ENCODE results near the gene TOX3. TPM values are rescaled to one million over a fixed set of nuclear protein-coding genes. Genes with fewer than 3 reads are reported as not detected.
A peak's percentile ranks its signal among the peaks of the same experiment; 100 is the strongest.

Gene TOX3
- total and polyA plus RNA-seq, 8 donors: 2.8 to 6.0 (median 4.9) TPM

- Histone ChIP-seq H3K4me1 (no peaks in the 10 kb centered on the region), H3K27me3 (no peaks in the 10 kb centered on the region), H3K27ac (no peak overlapping the region), H3K4me3 (no peak overlapping the region), H3K9me3 (no peaks in the 10 kb centered on the region), H3K36me3 (no peaks in the 10 kb centered on the region)
- TF ChIP-seq CTCF (IDR thresholded peaks at IDR 0.05): no peak
- intact Hi-C loops (cut with DNase I): no loop called here
- no peak for ATAC-seq
- DNase-seq: no peak
Observed at GRCh38 chr16:52518884-52519283, 28.1 kb downstream of the TOX3 start.

DNA sequence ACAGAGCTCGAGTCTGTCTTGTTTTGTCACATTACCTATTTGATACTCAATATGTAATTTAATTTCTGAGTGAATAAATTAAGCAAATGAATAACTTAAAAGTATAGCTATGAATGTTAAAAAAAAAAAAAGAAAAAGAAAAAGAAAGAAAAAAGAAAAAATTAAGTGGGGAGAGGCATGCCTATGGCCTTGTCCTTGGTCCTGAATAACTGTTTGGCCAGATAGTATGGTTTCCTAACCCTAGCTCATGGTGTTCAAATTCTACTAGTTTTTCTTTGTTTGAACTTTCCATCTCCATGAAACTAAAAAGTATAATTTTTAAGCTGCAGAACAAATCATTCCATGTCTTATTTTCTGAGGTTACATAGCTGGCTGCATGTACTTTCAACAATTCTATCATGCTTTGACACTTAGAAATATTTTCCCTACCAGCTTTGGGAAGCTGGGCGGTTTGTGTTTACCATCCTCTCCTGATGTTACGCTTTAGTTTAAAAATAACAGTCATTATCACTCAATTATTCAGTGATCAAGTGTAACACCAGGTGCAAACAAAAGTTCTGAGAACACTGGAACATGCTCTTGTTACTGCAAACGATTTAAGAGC lies 31.8 kb downstream of the TOX3 start:
- intact Hi-C loops (cut with DNase I): no loop called here
- no peaks in the 10 kb centered on the region for H3K9me3 ChIP-seq
- H3K27ac ChIP-seq: no peak overlapping the region
- TF ChIP-seq CTCF (IDR thresholded peaks at IDR 0.05): no peak
- no peaks in the 10 kb centered on the region for H3K27me3 ChIP-seq
- H3K4me3 ChIP-seq: no peak overlapping the region
- no peaks in the 10 kb centered on the region for H3K4me1 ChIP-seq
- DNase-seq (peak in 1 of 4 donors; percentile 28), ATAC-seq (no peak)
- H3K36me3 ChIP-seq: no peaks in the 10 kb centered on the region

DNA sequence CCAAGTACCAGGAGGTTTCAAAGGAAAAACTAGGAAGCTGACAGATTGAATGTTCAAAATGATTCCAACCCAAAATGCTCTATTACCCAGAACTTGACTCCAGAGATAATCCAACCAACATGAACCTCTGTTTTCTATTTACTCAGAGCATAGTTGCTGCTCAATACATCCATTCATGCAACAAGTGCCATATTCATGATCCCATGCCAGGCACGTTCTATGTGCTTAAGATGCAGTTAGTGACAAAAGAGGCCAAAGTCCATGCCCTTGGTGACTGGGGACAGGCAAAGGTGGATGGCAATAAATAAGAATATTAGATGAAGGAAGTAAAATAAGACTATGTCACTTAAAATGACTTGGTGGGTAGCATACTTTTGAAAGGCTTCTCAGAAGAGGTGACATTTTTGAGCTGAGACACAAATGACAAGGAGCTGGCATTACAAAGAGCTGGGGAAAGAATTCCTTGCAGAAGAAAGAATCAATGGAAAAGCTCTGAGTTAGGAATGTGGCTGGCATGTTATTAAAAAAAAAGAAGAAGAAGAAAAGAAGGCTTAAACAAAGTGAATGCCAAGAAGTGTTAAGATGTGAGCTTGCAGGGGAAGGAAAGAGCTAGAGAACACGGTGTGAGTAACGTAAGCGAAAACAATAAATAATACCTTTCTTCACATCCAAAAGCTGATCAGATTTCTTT lies 34.5 kb downstream of the TOX3 start:
- no peak overlapping the region for H3K27ac ChIP-seq
- H3K4me3 ChIP-seq: no peak overlapping the region
- intact Hi-C loops (cut with DNase I): no loop called here
- ATAC-seq: no peak
- DNase-seq: no peak
- no peaks in the 10 kb centered on the region for H3K9me3 ChIP-seq
- no peaks in the 10 kb centered on the region for H3K4me1 ChIP-seq
- no peaks in the 10 kb centered on the region for H3K27me3 ChIP-seq
- TF ChIP-seq CTCF (IDR thresholded peaks at IDR 0.05): no peak
- H3K36me3 ChIP-seq: no peaks in the 10 kb centered on the region

DNA sequence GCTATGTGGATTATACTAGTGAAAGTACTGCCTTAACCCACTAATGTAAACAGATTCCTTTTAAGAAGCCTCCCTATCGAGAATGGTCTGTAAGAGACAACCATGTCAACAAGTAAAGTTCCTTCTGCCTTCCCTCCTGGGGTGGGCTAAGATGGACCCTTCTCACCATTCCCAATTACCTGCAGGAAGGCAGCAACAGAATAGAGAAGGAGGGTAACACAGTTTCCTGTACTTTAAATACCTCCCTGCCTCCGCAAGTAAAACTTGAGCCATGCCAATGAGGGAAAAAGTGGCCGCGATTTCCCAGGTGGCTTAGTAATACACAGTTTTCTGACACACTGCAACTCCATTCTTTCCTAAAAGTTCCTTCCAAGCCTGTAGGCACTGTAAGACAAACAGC lies 45.2 kb downstream of the TOX3 start:
- DNase-seq: no peak
- Histone ChIP-seq H3K27ac (no peak overlapping the region), H3K4me3 (no peak overlapping the region), H3K4me1 (no peaks in the 10 kb centered on the region), H3K27me3 (no peaks in the 10 kb centered on the region), H3K36me3 (no peaks in the 10 kb centered on the region), H3K9me3 (no peaks in the 10 kb centered on the region)
- intact Hi-C loops (cut with DNase I): no loop called here
- TF ChIP-seq CTCF (IDR thresholded peaks at IDR 0.05): no peak
- ATAC-seq: no peak

GRCh38 chr16:52500963-52501362 lies 46.0 kb downstream of the TOX3 start:
- intact Hi-C loops (cut with DNase I): no loop called here
- H3K36me3 ChIP-seq: no peaks in the 10 kb centered on the region
- no peaks in the 10 kb centered on the region for H3K27me3 ChIP-seq
- TF ChIP-seq CTCF (IDR thresholded peaks at IDR 0.05): no peak
- no peaks in the 10 kb centered on the region for H3K4me1 ChIP-seq
- H3K27ac ChIP-seq: no peak overlapping the region
- no peak for ATAC-seq
- no peak overlapping the region for H3K4me3 ChIP-seq
- DNase-seq: no peak
- no peaks in the 10 kb centered on the region for H3K9me3 ChIP-seq
